Stomach (tissue), 4 donors: ENCODE measurements around the gene XRCC5.

Experiments used
- POLR2A ChIP-seq, 4 donors: fragments of 450-650 bp; IDR thresholded peaks; one replicate each; pipeline ENCODE4 v1.6.1; 2016; ENCODE audit warnings: antibody characterized with exemption in 4 of 4, control low read depth in 2 of 4, mild to moderate bottlenecking in 1 of 4, moderate library complexity in 1 of 4
- TF ChIP-seq, protein P1 (sequence below), 7 experiments: fragments of 450-650 bp in 4 of 7; fragments of 200-600 bp in 3 of 7; sonication (generic) in 3 of 7; IDR thresholded peaks; one replicate each; pipeline ENCODE4 v1.5.1; 2016 to 2019; ENCODE audit warnings: antibody characterized with exemption in 7 of 7, control low read depth in 2 of 7, mild to moderate bottlenecking in 1 of 7

GRCh38 chr2:216171011-216171410, 61.9 kb downstream of the XRCC5 start:
- TF ChIP-seq, protein P1, sequence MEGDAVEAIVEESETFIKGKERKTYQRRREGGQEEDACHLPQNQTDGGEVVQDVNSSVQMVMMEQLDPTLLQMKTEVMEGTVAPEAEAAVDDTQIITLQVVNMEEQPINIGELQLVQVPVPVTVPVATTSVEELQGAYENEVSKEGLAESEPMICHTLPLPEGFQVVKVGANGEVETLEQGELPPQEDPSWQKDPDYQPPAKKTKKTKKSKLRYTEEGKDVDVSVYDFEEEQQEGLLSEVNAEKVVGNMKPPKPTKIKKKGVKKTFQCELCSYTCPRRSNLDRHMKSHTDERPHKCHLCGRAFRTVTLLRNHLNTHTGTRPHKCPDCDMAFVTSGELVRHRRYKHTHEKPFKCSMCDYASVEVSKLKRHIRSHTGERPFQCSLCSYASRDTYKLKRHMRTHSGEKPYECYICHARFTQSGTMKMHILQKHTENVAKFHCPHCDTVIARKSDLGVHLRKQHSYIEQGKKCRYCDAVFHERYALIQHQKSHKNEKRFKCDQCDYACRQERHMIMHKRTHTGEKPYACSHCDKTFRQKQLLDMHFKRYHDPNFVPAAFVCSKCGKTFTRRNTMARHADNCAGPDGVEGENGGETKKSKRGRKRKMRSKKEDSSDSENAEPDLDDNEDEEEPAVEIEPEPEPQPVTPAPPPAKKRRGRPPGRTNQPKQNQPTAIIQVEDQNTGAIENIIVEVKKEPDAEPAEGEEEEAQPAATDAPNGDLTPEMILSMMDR (IDR thresholded peaks at IDR 0.05), result no peak
- TF ChIP-seq POLR2A (IDR thresholded peaks at IDR 0.05), result no peak
